ENCODE results near the gene SFMBT1.

- TF ChIP-seq CTCF (IDR thresholded peaks at IDR 0.05; ENCODE audit: insufficient read depth, low read depth, low read length) (no peak), EZH2 (IDR thresholded peaks at IDR 0.05; ENCODE audit: insufficient read depth, low read length) (no peak)
Observed at GRCh38 chr3:52925405-52926313, 120.2 kb downstream of the SFMBT1 start.
